ENCODE results near the gene C5orf22.
"Not testable (repeated sequence)": the region's sequence is repeated elsewhere in the genome, so short reads cannot be mapped to it uniquely, and the experiment has no call there.

The C5orf22 gene

DNA sequence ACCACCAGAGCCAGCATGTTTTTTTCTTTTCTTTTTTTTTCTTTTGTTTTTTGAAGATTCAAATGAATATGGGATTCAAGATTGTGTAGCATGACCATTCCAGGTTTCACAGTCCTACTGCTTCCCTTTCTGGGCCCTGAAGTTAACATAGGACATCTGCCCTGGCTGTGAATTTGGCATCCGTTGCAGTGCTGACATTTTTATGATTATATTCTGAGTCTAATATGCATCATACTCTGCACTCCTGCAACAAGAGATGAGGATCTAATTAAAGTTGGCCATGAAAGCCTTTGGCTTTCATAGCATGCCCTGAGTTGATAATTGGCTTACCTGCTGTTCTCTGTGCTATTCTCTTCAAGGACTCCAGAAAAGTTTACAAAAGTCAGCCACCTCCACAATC, 29.8 kb downstream of the C5orf22 start:
- no peak overlapping the region for H3K4me3 ChIP-seq (replicated peaks in 1 of 2; ENCODE audit: low read depth in 2 of 2, low read length in 2 of 2)
- no peak for DNase-seq (ENCODE audit: low read depth in 2 of 2)
- TF ChIP-seq, protein P1, sequence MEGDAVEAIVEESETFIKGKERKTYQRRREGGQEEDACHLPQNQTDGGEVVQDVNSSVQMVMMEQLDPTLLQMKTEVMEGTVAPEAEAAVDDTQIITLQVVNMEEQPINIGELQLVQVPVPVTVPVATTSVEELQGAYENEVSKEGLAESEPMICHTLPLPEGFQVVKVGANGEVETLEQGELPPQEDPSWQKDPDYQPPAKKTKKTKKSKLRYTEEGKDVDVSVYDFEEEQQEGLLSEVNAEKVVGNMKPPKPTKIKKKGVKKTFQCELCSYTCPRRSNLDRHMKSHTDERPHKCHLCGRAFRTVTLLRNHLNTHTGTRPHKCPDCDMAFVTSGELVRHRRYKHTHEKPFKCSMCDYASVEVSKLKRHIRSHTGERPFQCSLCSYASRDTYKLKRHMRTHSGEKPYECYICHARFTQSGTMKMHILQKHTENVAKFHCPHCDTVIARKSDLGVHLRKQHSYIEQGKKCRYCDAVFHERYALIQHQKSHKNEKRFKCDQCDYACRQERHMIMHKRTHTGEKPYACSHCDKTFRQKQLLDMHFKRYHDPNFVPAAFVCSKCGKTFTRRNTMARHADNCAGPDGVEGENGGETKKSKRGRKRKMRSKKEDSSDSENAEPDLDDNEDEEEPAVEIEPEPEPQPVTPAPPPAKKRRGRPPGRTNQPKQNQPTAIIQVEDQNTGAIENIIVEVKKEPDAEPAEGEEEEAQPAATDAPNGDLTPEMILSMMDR (IDR thresholded peaks at IDR 0.05; ENCODE audit: low read depth, low read length) = no peak

DNA sequence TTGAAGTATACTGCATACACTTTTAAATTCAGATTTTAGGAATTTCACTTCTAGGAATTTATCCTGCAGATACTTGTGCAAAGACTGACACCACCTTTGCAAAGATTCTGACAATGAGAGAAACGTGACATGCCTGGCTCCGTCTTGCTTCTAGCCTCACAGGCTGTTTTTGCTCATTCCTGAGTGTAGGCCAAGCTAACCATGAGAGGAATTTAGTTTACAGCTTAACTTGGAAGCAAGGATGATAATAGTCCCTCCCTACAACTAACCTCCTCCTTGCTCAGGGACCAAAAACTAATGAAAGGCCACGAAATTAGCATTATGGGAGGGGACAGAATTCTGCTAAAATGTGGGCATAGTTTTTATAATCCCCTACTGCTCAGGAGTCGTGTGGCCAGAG, 31.1 kb downstream of the C5orf22 start:
- DNase-seq (ENCODE audit: low read depth in 2 of 2) = no peak
- TF ChIP-seq, protein P1 (IDR thresholded peaks at IDR 0.05; ENCODE audit: low read depth, low read length) = no peak
- no peak overlapping the region for H3K4me3 ChIP-seq (replicated peaks in 1 of 2; ENCODE audit: low read depth in 2 of 2, low read length in 2 of 2)

DNA sequence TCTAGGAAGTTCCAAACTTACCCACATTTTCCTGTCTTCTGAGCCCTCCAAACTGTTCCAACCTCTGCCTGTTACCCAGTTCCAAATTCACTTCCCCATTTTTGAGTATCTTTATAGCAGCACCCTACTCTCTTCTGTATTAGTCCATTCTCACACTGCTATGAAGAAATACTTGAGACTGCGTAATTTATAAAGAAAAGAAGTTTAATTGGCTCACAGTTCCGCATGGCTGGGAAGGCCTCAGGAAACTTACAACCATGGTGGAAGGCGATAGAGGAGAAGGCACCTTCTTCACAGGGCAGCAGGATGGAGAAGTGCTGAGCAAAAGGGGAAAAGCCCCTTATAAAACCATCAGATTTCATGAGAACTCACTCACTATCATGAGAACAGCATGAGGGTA, 34.3 kb downstream of the C5orf22 start:
- not testable (repeated sequence) for H3K4me3 ChIP-seq (replicated peaks in 1 of 2; ENCODE audit: low read depth in 2 of 2, low read length in 2 of 2); DNase-seq (ENCODE audit: low read depth in 2 of 2)

DNA sequence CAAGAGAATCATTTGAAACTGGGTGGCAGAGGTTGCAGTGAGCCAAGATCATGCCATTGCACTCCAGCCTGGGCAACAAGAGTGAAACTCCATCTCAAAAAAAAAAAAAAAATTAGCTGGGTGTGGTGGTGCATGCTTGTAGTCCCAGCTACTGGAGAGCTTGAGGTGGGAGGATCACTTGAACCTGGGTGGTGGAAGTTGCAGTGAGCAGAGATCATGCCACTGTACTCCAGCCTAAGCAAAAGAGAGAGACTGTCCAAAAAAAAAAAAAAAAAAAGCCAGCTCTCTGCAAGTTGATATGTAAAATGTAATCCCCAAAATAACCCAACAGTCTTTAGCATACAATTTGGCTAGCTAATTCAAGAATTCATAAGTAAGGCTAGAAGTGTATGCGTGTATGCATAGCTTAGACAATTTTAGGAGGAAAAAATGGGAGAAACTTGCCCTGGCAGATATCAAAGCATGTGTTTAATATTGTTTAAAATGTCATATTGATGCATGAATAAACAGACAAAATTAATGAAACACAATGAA, 36.3 kb downstream of the C5orf22 start:
- TF ChIP-seq, protein P1 (IDR thresholded peaks at IDR 0.05; ENCODE audit: low read depth, low read length) = no peak
- no peak overlapping the region for H3K4me3 ChIP-seq (replicated peaks in 1 of 2; ENCODE audit: low read depth in 2 of 2, low read length in 2 of 2)
- DNase-seq (ENCODE audit: low read depth in 2 of 2) = no peak

DNA sequence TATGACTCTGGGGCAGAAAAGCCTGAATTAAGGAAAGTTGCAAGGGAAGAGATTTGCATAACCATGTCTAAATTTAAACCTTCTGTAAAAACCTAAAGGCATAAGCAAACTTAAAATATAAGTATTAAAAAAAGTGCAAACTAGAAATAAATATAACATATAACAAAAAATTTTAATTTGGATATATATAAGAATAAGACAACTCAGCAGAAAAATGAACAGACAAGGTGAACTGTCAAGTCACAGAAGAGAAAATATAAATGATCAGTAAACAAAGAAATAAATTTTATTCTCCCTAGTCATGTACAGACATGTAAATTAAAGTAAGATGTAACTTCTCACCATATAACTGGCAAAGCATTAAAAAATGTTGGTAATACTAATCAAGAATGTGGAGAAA, 37.0 kb downstream of the C5orf22 start:
- H3K4me3 ChIP-seq (replicated peaks in 1 of 2; ENCODE audit: low read depth in 2 of 2, low read length in 2 of 2) = no peak overlapping the region
- no peak for DNase-seq (ENCODE audit: low read depth in 2 of 2)
- TF ChIP-seq, protein P1 (IDR thresholded peaks at IDR 0.05; ENCODE audit: low read depth, low read length) = no peak

DNA sequence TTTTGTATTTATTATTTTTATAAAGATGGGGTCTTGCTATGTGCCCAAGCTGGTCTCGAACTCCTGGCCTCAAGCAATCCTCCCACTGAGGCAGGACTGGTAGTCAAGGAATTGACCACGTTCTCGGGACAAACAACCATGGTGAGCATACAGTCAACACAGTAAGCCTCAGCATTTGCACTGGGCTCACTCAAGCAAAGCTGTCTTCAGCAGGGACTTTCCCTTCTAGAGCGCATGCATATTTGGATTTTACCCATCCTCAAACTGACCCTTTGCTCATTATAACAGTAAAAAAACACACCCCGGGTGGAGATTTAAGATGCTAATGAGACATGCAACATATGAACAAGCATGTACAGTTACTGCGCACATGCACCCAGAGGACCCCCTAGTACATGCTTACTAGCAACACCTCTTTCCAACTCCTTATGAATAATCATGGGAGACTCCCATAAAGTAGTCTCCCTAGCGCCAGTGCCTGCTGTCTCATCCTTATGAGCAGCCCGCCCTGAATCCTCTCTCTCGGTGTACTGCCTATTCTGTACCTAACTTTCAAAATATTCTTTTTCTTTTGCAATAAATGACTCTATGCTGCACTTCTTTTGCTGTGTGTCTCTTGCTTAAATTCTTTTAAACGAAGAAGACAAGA, 41.5 kb downstream of the C5orf22 start:
- DNase-seq (ENCODE audit: low read depth in 2 of 2) = no peak
- H3K4me3 ChIP-seq (replicated peaks in 1 of 2; ENCODE audit: low read depth in 2 of 2, low read length in 2 of 2) = no peak overlapping the region
- TF ChIP-seq, protein P1 (IDR thresholded peaks at IDR 0.05; ENCODE audit: low read depth, low read length) = no peak

DNA sequence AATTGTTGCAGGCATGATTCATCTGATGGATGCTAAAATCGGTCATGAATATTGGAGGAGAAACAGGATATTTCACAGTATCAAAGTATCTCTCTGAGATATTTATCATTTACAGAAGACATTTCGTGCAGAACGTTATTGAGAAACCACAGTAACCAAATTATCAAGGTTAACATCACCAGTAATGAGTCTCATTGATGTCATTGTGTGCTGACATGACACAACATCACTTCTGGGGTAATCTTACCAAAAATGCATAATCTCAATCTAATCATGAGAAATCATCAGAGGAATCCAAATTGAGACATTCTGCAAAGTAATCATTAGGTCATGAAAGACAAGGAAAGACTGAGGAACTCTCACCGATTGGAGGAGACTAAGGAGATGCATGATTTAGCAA, 42.7 kb downstream of the C5orf22 start:
- no peak overlapping the region for H3K4me3 ChIP-seq (replicated peaks in 1 of 2; ENCODE audit: low read depth in 2 of 2, low read length in 2 of 2)

More for the DNA sequence above, 42.7 kb downstream of the C5orf22 start:
- TF ChIP-seq, protein P1 (IDR thresholded peaks at IDR 0.05; ENCODE audit: low read depth, low read length) = no peak
- no peak for DNase-seq (ENCODE audit: low read depth in 2 of 2)

Data from cardiac fibroblast (primary cell).